BLaER1 (cell line): ENCODE data around the gene FBXL13.
"Not testable (repeated sequence)": the region's sequence is repeated elsewhere in the genome, so short reads cannot be mapped to it uniquely, and the experiment has no call there.

ENCODE experiments used
- H3K27ac ChIP-seq: shearing (Covaris generic); formaldehyde crosslinking; 2 replicates; pipeline ENCODE4 v1.8.1; 2022
- H3K27me3 ChIP-seq: shearing (Covaris generic); formaldehyde crosslinking; 2 replicates; pipeline ENCODE4 v1.8.1; 2022
- H3K36me3 ChIP-seq: shearing (Covaris generic); formaldehyde crosslinking; 2 replicates; pipeline ENCODE4 v1.8.1; 2022
- H3K4me1 ChIP-seq: shearing (Covaris generic); formaldehyde crosslinking; 2 replicates; pipeline ENCODE4 v1.8.1; 2022
- H3K4me2 ChIP-seq: shearing (Covaris generic); formaldehyde crosslinking; 2 replicates; pipeline ENCODE4 v1.8.1; 2022
- H3K4me3 ChIP-seq: shearing (Covaris generic); formaldehyde crosslinking; 2 replicates; pipeline ENCODE4 v1.8.1; 2022
- H3K9ac ChIP-seq: shearing (Covaris generic); formaldehyde crosslinking; 2 replicates; pipeline ENCODE4 v1.8.1; 2022
- H3K9me3 ChIP-seq: shearing (Covaris generic); formaldehyde crosslinking; 2 replicates; pipeline ENCODE4 v1.8.1; 2022
- H4K20me1 ChIP-seq: shearing (Covaris generic); formaldehyde crosslinking; 2 replicates; pipeline ENCODE4 v1.8.1; 2022
- Cebpa-rat ChIP-seq: shearing (Covaris generic); IDR thresholded peaks from 2 replicates; pipeline ENCODE4 v1.8.1; 2022

Gene FBXL13

DNA sequence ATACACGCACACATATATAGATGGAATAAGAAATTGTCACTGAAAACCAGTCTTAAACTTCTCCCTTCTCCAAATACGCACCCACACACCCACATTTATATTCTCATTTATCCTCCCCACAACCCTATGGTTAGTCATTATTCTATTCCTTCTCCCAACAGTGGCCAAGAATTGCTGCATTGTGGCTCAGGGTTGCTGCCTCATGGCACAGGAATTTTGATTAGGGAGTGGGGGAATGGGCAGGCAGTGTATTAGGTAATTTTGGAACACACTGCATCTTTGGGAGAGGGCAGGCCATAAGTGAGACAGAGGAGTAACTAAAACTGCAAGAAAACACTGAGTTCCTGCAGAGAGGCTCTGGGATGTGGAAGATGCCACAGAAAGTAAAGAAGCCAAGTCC is 38.6 kb upstream of the FBXL13 start:
- no peak overlapping the region for H3K4me3 ChIP-seq
- H4K20me1 ChIP-seq = no peaks in the 10 kb centered on the region
- peaks cover 28% of the 10 kb centered on the region for H3K36me3 ChIP-seq
- no peaks in the 10 kb centered on the region for H3K27me3 ChIP-seq
- H3K9ac ChIP-seq = no peak overlapping the region
- H3K9me3 ChIP-seq = 0 out of 2 replicates have a peak, but pooled peaks cover 4% of the 10 kb centered on the region
- no peak overlapping the region for H3K27ac ChIP-seq
- no peak for TF ChIP-seq Cebpa-rat
- no peaks in the 10 kb centered on the region for H3K4me1 ChIP-seq
- no peak overlapping the region for H3K4me2 ChIP-seq

- not testable (repeated sequence) for H3K9ac ChIP-seq, H3K4me2 ChIP-seq, H3K27ac ChIP-seq, H4K20me1 ChIP-seq, H3K9me3 ChIP-seq, H3K27me3 ChIP-seq, H3K4me3 ChIP-seq, H3K4me1 ChIP-seq
- peaks cover 42% of the 10 kb centered on the region for H3K36me3 ChIP-seq
Measured at GRCh38 chr7:103106703-103107070, 32.1 kb upstream of the FBXL13 start.

GRCh38 chr7:103106005-103106702 is 31.6 kb upstream of the FBXL13 start:
- H3K4me2 ChIP-seq = no peak overlapping the region
- no peak for TF ChIP-seq Cebpa-rat

DNA sequence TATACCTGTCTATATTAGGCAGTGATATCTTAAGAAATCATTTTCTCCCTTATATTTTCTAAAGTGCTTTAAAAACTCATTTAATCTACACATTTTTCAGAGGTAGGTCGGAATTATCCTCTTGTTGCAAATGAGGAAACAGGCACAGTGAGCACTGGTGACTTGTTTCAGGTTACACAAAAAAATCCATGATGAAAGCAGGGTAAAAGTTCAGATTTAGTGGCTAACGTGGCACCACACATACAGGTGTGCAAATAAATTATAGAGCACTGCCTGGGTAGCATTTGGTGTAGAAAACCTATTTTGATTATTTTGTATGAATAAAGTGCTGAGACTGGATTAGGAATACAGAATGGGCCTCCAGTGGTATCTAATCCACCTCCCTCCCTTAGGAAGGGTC is 26.9 kb upstream of the FBXL13 start:
- no peak overlapping the region for H3K27ac ChIP-seq
- H3K4me2 ChIP-seq = no peak overlapping the region
- H4K20me1 ChIP-seq = no peaks in the 10 kb centered on the region
- H3K4me3 ChIP-seq = no peak overlapping the region
- no peaks in the 10 kb centered on the region for H3K4me1 ChIP-seq
- no peak overlapping the region for H3K9ac ChIP-seq
- no peaks in the 10 kb centered on the region for H3K27me3 ChIP-seq
- peaks cover 51% of the 10 kb centered on the region for H3K36me3 ChIP-seq
- H3K9me3 ChIP-seq = no peaks in the 10 kb centered on the region
- no peak for TF ChIP-seq Cebpa-rat

More at GRCh38 chr7:103106005-103106702, 31.6 kb upstream of the FBXL13 start:
- H3K9me3 ChIP-seq = no peaks in the 10 kb centered on the region
- no peaks in the 10 kb centered on the region for H4K20me1 ChIP-seq
- H3K27me3 ChIP-seq = no peaks in the 10 kb centered on the region
- no peak overlapping the region for H3K4me3 ChIP-seq
- H3K4me1 ChIP-seq = no peaks in the 10 kb centered on the region
- H3K27ac ChIP-seq = no peak overlapping the region
- no peak overlapping the region for H3K9ac ChIP-seq
- peaks cover 44% of the 10 kb centered on the region for H3K36me3 ChIP-seq

DNA sequence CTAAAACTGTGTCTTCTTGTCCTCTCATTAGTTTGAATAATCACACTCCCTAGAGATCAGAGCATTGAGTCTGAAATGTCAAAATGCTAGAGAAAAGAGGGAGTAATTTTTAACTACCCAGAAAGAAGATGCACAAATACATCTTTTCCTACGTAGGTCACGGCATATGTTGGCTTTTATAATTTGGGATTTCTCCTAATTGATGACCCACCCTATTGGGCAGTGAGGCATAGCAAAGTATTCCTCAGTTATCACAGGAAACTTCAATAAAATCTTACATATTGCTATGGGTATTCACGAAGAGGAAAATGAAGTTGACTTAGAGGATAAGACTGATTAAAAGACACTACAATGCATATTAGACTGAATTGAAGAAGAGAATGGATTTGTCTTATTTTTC is 25.8 kb upstream of the FBXL13 start:
- Histone ChIP-seq H3K4me2 (no peak overlapping the region), H3K27me3 (no peaks in the 10 kb centered on the region), H3K9me3 (0 out of 2 replicates have a peak, but pooled peaks cover 2% of the 10 kb centered on the region), H3K4me3 (no peak overlapping the region), H3K27ac (no peak overlapping the region), H3K9ac (no peak overlapping the region), H3K36me3 (peaks cover 53% of the 10 kb centered on the region), H4K20me1 (no peaks in the 10 kb centered on the region), H3K4me1 (no peaks in the 10 kb centered on the region)
- no peak for TF ChIP-seq Cebpa-rat

DNA sequence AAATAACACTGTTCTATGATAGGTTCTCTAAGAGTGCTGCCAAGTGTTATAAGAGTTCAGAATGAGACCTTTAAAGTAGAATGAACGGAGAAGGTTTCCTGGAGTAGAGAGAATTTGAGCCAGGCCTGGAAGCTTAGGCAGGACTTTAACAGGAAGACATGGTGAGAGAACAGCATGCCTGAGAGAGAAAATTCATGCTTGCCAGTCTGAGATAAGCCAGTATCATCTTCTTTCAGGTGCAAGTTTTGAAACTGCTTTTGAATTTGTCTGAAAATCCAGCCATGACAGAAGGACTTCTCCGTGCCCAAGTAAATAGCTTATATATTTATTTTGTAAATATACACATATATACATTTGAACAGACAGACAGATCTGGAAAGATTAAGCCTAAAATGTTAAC is 22.4 kb upstream of the FBXL13 start:
- Histone ChIP-seq H3K9me3 (0 out of 2 replicates have a peak, but pooled peaks cover 5% of the 10 kb centered on the region), H3K27ac (no peak overlapping the region), H3K4me3 (no peak overlapping the region), H3K9ac (no peak overlapping the region), H3K4me2 (no peak overlapping the region), H3K36me3 (peaks cover 51% of the 10 kb centered on the region), H3K4me1 (no peaks in the 10 kb centered on the region), H4K20me1 (no peaks in the 10 kb centered on the region), H3K27me3 (no peaks in the 10 kb centered on the region)
- TF ChIP-seq Cebpa-rat = no peak

- not testable (repeated sequence) for H3K9me3 ChIP-seq, H3K27me3 ChIP-seq, H4K20me1 ChIP-seq, H3K4me3 ChIP-seq, H3K4me1 ChIP-seq, H3K27ac ChIP-seq, H3K4me2 ChIP-seq, H3K9ac ChIP-seq
- peaks cover 59% of the 10 kb centered on the region for H3K36me3 ChIP-seq
Measured at GRCh38 chr7:103095558-103095957, 21.0 kb upstream of the FBXL13 start.

DNA sequence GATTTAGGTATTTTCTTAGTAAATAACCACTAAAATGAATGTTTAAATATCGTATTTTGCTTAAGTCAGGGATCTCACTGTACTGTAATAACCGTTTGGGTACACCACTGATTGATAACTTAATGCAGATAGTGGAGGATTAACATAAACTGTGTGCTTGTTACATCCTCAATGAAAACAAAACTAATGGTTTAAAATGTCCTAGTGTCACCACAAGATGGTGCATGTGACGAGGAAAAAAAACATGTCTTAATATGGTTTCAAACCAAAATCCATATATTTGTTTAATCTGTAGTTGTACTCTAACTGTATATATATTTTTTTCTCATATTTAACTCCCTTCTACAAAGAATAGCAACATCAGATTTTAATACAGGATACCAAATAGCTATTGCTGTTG is 19.5 kb upstream of the FBXL13 start:
- H3K36me3 ChIP-seq = peaks cover 73% of the 10 kb centered on the region

DNA sequence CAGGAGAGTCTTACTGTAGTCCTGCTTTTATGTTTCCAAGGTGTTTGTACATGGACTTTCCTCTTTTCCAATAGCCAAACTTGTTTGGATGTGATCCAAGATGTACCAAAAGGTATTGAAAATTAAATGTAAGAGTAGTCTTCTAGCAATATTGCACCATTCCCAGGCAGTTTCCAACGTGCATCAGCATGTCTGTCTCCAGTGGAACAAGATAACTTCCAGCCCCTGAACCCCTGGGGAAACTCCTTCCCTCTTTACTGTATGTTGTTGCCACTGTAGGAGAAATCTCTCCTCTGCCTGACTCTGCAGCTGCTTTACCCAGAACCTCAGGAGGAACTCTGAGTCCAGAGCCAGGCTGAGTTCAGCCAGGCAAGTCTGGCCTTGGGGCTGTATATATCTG is 18.8 kb upstream of the FBXL13 start:
- TF ChIP-seq Cebpa-rat = no peak
- Histone ChIP-seq H3K4me2 (no peak overlapping the region), H3K4me1 (no peaks in the 10 kb centered on the region), H3K27me3 (no peaks in the 10 kb centered on the region), H3K27ac (no peak overlapping the region), H4K20me1 (no peaks in the 10 kb centered on the region), H3K36me3 (peaks cover 79% of the 10 kb centered on the region), H3K9me3 (0 out of 2 replicates have a peak, but pooled peaks cover 5% of the 10 kb centered on the region), H3K9ac (no peak overlapping the region), H3K4me3 (no peak overlapping the region)

More for the DNA sequence above, 19.5 kb upstream of the FBXL13 start:
- no peaks in the 10 kb centered on the region for H4K20me1 ChIP-seq
- H3K4me3 ChIP-seq = no peak overlapping the region
- 0 out of 2 replicates have a peak, but pooled peaks cover 5% of the 10 kb centered on the region for H3K9me3 ChIP-seq
- no peaks in the 10 kb centered on the region for H3K4me1 ChIP-seq
- no peak overlapping the region for H3K4me2 ChIP-seq
- H3K27ac ChIP-seq = no peak overlapping the region
- no peaks in the 10 kb centered on the region for H3K27me3 ChIP-seq
- H3K9ac ChIP-seq = no peak overlapping the region
- no peak for TF ChIP-seq Cebpa-rat

- H3K9ac ChIP-seq = not testable (repeated sequence)
Measured at GRCh38 chr7:103092321-103092720, 17.7 kb upstream of the FBXL13 start.

DNA sequence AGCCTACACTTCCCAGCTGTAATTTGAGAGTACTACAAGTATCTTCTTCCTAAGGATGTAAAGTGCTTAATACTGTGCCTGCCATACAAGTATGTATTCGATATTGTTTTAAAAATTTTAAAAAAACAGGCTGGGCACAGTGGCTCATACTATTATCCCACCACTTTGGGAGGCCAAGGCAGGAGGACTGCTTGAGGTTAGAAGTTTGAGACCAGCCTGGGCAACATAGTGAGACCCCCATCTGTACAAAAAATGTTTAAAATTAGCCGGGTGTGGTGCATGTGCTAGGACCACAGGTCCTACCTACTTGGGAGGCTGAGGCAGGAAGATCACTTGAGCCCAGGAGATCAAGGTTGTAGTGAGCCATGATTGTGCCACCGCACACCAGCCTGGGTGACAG is 8.6 kb upstream of the FBXL13 start:
- H3K36me3 ChIP-seq = peaks cover 66% of the 10 kb centered on the region
- peaks cover 18% of the 10 kb centered on the region for H3K4me1 ChIP-seq
- H4K20me1 ChIP-seq = peaks cover 18% of the 10 kb centered on the region; the same call in 1 of the 2 replicates
- H3K9ac ChIP-seq = no peak overlapping the region
- TF ChIP-seq Cebpa-rat = no peak
- H3K9me3 ChIP-seq = peaks cover 2% of the 10 kb centered on the region
- no peak overlapping the region for H3K4me2 ChIP-seq
- H3K4me3 ChIP-seq = no peak overlapping the region
- H3K27me3 ChIP-seq = no peaks in the 10 kb centered on the region
- no peak overlapping the region for H3K27ac ChIP-seq

More at GRCh38 chr7:103092321-103092720, 17.7 kb upstream of the FBXL13 start:
- not testable (repeated sequence) for H3K4me2 ChIP-seq, H3K27me3 ChIP-seq, H4K20me1 ChIP-seq, H3K9me3 ChIP-seq, H3K4me1 ChIP-seq, H3K27ac ChIP-seq, H3K4me3 ChIP-seq
- H3K36me3 ChIP-seq = peaks cover 84% of the 10 kb centered on the region
